Measurements from ENCODE around the gene PRM1.

The PRM1 gene

DNA sequence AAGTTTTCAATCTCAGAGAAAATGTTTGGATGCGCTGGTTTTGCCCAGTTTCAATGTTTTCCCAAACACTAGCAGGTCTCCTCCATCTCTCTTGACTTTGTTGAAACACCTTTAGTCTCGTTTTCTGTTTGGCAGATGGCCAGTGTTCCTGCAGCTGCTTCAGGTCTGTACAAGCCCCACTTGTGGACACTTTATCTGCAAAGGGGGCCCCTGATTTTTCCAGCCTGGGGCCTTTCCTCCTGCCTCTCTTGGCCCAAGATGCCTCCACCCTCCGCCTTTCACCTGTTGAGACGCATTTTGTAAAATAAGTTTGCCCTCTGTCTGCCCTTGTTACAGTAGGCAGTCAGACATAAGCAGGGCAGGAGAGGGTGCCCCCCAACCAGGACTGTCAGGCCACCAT is 21.8 kb upstream of the PRM1 start:
- no peak overlapping the region for H3K4me3 ChIP-seq (ENCODE audit: low read depth, low read length)
- WGBS (ENCODE audit: extremely low coverage, insufficient coverage, insufficient read length), result no CpG with 5 or more reads among the region's 4 CpGs
- H3K4me1 ChIP-seq (ENCODE audit: control insufficient read depth in 1 of 2, insufficient read depth in 2 of 2, low read length in 2 of 2), result peaks cover 8 to 9% of the 10 kb centered on the region in 2 experiments
- no peak overlapping the region for H2BK12ac ChIP-seq (ENCODE audit: low read length)
- H3K9me3 ChIP-seq (ENCODE audit: insufficient read depth, low read depth, low read length), result no peaks in the 10 kb centered on the region
- no peak for DNase-seq
- H4K91ac ChIP-seq (ENCODE audit: low read depth, low read length), result no peak overlapping the region
- no peak overlapping the region for H3K23ac ChIP-seq (ENCODE audit: low read length)
- no peak overlapping the region for H3K18ac ChIP-seq (ENCODE audit: low read length)
- H2AK5ac ChIP-seq (ENCODE audit: low read length), result no peak overlapping the region
- H3K36me3 ChIP-seq (ENCODE audit: control insufficient read depth in 1 of 2, insufficient read depth in 2 of 2, low read length in 2 of 2), result no peaks in the 10 kb centered on the region
- H3K14ac ChIP-seq (ENCODE audit: low read length), result no peak overlapping the region
- H2AFZ ChIP-seq (ENCODE audit: insufficient read depth, low read length, poor library complexity), result no peak overlapping the region
- no peaks in the 10 kb centered on the region for H3K27me3 ChIP-seq (ENCODE audit: insufficient read depth, low read length)
- no peak overlapping the region for H3K4ac ChIP-seq (ENCODE audit: low read depth, low read length)
- peaks cover 4% of the 10 kb centered on the region for H3K79me1 ChIP-seq (ENCODE audit: low read length)
- H2BK5ac ChIP-seq (ENCODE audit: low read depth, low read length, poor library complexity), result no peak overlapping the region
- H4K12ac ChIP-seq (ENCODE audit: low read depth, low read length), result no peak overlapping the region
- H3K4me2 ChIP-seq (ENCODE audit: low read length), result peak overlapping the region; percentile 7
- H3K79me2 ChIP-seq (ENCODE audit: control insufficient read depth, insufficient read depth, low read length, poor library complexity), result no peaks in the 10 kb centered on the region
- H4K8ac ChIP-seq (ENCODE audit: low read depth, low read length), result no peak overlapping the region
- no peak overlapping the region for H3K27ac ChIP-seq (ENCODE audit: low read depth, low read length)
- no peak overlapping the region for H3K9ac ChIP-seq (ENCODE audit: low read length)
- no peak overlapping the region for H2BK120ac ChIP-seq (ENCODE audit: insufficient read depth, low read length, poor library complexity)

DNA sequence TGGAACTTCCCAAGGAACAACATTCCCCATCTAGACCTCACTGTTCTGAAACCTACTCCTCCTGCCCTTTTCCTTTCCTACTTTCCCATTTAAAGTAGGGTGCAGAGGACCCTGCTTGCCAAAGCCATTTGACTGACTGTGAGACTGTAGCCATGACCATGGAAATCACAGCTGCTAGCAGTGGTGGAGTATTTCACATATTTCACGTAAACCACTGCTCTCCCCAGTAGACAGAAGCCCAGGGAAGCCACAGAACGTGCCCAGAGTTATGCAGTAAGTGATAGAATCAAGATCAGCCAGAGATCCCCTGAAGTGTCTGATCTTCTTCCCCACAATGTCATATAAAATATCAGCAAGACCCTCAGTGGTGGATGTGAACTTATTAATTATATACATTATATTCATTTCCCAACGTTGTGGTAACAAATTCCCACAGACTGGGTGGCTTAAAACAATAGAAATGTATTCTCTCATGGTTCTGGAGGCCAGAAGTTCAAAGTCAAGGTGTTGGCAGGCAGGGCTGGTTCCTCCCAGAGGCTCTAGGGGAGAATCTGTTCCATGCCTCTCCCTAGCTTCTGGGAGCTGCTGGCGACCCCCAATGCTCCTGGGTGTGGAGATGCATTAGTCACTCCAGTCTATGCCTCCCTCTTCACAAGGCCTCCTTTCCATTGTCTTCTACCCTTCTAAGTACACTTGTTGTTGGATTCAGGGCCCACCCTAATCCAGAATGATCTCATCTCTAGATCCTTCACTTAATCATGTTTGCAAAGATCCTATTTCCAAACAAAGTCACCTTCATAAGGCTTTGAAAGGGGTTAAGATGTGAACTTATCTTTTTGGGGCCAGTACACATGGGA is 20.7 kb upstream of the PRM1 start:
- H3K79me2 ChIP-seq (ENCODE audit: control insufficient read depth, insufficient read depth, low read length, poor library complexity), result no peaks in the 10 kb centered on the region
- H3K9me3 ChIP-seq (ENCODE audit: insufficient read depth, low read depth, low read length), result no peaks in the 10 kb centered on the region
- H3K4ac ChIP-seq (ENCODE audit: low read depth, low read length), result no peak overlapping the region
- no peaks in the 10 kb centered on the region for H3K36me3 ChIP-seq (ENCODE audit: control insufficient read depth in 1 of 2, insufficient read depth in 2 of 2, low read length in 2 of 2)
- no peak overlapping the region for H3K4me2 ChIP-seq (ENCODE audit: low read length)
- peak overlapping the region; percentile 39 for H4K91ac ChIP-seq (ENCODE audit: low read depth, low read length)
- no peak overlapping the region for H3K23ac ChIP-seq (ENCODE audit: low read length)
- H4K8ac ChIP-seq (ENCODE audit: low read depth, low read length), result no peak overlapping the region
- peaks cover 9 to 17% of the 10 kb centered on the region in 2 experiments for H3K4me1 ChIP-seq (ENCODE audit: control insufficient read depth in 1 of 2, insufficient read depth in 2 of 2, low read length in 2 of 2)
- H2BK12ac ChIP-seq (ENCODE audit: low read length), result peak overlapping the region; percentile 65
- no CpG with 5 or more reads among the region's 4 CpGs for WGBS (ENCODE audit: extremely low coverage, insufficient coverage, insufficient read length)
- peak overlapping the region; percentile 45 for H2BK120ac ChIP-seq (ENCODE audit: insufficient read depth, low read length, poor library complexity)
- peaks cover 4% of the 10 kb centered on the region for H3K79me1 ChIP-seq (ENCODE audit: low read length)
- H2AFZ ChIP-seq (ENCODE audit: insufficient read depth, low read length, poor library complexity), result no peak overlapping the region
- no peak for DNase-seq
- no peak overlapping the region for H2BK5ac ChIP-seq (ENCODE audit: low read depth, low read length, poor library complexity)
- no peak overlapping the region for H3K4me3 ChIP-seq (ENCODE audit: low read depth, low read length)
- no peak overlapping the region for H4K12ac ChIP-seq (ENCODE audit: low read depth, low read length)
- no peak overlapping the region for H3K9ac ChIP-seq (ENCODE audit: low read length)
- no peak overlapping the region for H3K14ac ChIP-seq (ENCODE audit: low read length)
- H2AK5ac ChIP-seq (ENCODE audit: low read length), result peak overlapping the region; percentile 36
- no peaks in the 10 kb centered on the region for H3K27me3 ChIP-seq (ENCODE audit: insufficient read depth, low read length)
- no peak overlapping the region for H3K27ac ChIP-seq (ENCODE audit: low read depth, low read length)
- H3K18ac ChIP-seq (ENCODE audit: low read length), result no peak overlapping the region

DNA sequence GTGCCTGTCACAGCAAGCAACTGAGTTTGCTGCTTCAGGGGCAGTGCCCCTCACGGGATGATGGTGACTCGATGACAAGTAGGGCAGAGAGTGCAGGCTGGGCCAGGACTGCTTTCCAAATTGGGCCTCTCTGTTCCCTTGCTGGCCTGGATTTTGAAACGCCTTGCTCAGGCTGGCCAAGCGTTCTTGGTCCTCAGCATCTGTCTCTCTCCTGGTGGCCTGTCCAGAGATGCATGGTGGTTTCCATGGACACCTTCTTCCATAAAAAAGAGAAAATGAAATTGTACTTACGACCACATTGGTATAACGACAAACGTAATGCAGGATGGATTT is 19.4 kb upstream of the PRM1 start:
- Histone ChIP-seq H3K36me3 (ENCODE audit: control insufficient read depth in 1 of 2, insufficient read depth in 2 of 2, low read length in 2 of 2) (no peaks in the 10 kb centered on the region), H3K27ac (ENCODE audit: low read depth, low read length) (no peak overlapping the region), H4K91ac (ENCODE audit: low read depth, low read length) (no peak overlapping the region), H2BK5ac (ENCODE audit: low read depth, low read length, poor library complexity) (no peak overlapping the region), H2BK120ac (ENCODE audit: insufficient read depth, low read length, poor library complexity) (no peak overlapping the region), H4K8ac (ENCODE audit: low read depth, low read length) (no peak overlapping the region), H4K12ac (ENCODE audit: low read depth, low read length) (no peak overlapping the region), H3K14ac (ENCODE audit: low read length) (no peak overlapping the region), H3K4me3 (ENCODE audit: low read depth, low read length) (no peak overlapping the region), H3K18ac (ENCODE audit: low read length) (no peak overlapping the region), H2AFZ (ENCODE audit: insufficient read depth, low read length, poor library complexity) (no peak overlapping the region), H3K79me2 (ENCODE audit: control insufficient read depth, insufficient read depth, low read length, poor library complexity) (no peaks in the 10 kb centered on the region), H2AK5ac (ENCODE audit: low read length) (no peak overlapping the region), H3K9ac (ENCODE audit: low read length) (no peak overlapping the region), H3K4me2 (ENCODE audit: low read length) (no peak overlapping the region), H3K4ac (ENCODE audit: low read depth, low read length) (no peak overlapping the region), H3K79me1 (ENCODE audit: low read length) (peaks cover 6% of the 10 kb centered on the region), H3K9me3 (ENCODE audit: insufficient read depth, low read depth, low read length) (no peaks in the 10 kb centered on the region), H3K27me3 (ENCODE audit: insufficient read depth, low read length) (no peaks in the 10 kb centered on the region), H3K4me1 (ENCODE audit: control insufficient read depth in 1 of 2, insufficient read depth in 2 of 2, low read length in 2 of 2) (peaks cover 9 to 25% of the 10 kb centered on the region in 2 experiments), H3K23ac (ENCODE audit: low read length) (no peak overlapping the region), H2BK12ac (ENCODE audit: low read length) (peak overlapping the region; percentile 8)
- no peak for DNase-seq
- WGBS (ENCODE audit: extremely low coverage, insufficient coverage, insufficient read length), result no CpG with 5 or more reads among the region's 7 CpGs

- H2AFZ ChIP-seq (ENCODE audit: insufficient read depth, low read length, poor library complexity), result no peak overlapping the region
- H4K12ac ChIP-seq (ENCODE audit: low read depth, low read length), result no peak overlapping the region
- no peak overlapping the region for H4K91ac ChIP-seq (ENCODE audit: low read depth, low read length)
- no peak overlapping the region for H3K27ac ChIP-seq (ENCODE audit: low read depth, low read length)
- no peak overlapping the region for H2BK120ac ChIP-seq (ENCODE audit: insufficient read depth, low read length, poor library complexity)
- H3K79me2 ChIP-seq (ENCODE audit: control insufficient read depth, insufficient read depth, low read length, poor library complexity), result no peaks in the 10 kb centered on the region
- H3K18ac ChIP-seq (ENCODE audit: low read length), result no peak overlapping the region
- H3K4me2 ChIP-seq (ENCODE audit: low read length), result no peak overlapping the region
- peaks cover 9 to 25% of the 10 kb centered on the region in 2 experiments for H3K4me1 ChIP-seq (ENCODE audit: control insufficient read depth in 1 of 2, insufficient read depth in 2 of 2, low read length in 2 of 2)
- H3K14ac ChIP-seq (ENCODE audit: low read length), result no peak overlapping the region
- no peak overlapping the region for H3K23ac ChIP-seq (ENCODE audit: low read length)
- no peak overlapping the region for H4K8ac ChIP-seq (ENCODE audit: low read depth, low read length)
- no peaks in the 10 kb centered on the region for H3K36me3 ChIP-seq (ENCODE audit: control insufficient read depth in 1 of 2, insufficient read depth in 2 of 2, low read length in 2 of 2)
- no CpG with 5 or more reads among the region's 6 CpGs for WGBS (ENCODE audit: extremely low coverage, insufficient coverage, insufficient read length)
- no peak overlapping the region for H3K4me3 ChIP-seq (ENCODE audit: low read depth, low read length)
- H2BK5ac ChIP-seq (ENCODE audit: low read depth, low read length, poor library complexity), result no peak overlapping the region
- no peak overlapping the region for H3K4ac ChIP-seq (ENCODE audit: low read depth, low read length)
- H2BK12ac ChIP-seq (ENCODE audit: low read length), result no peak overlapping the region
- H3K27me3 ChIP-seq (ENCODE audit: insufficient read depth, low read length), result no peaks in the 10 kb centered on the region
- no peak for DNase-seq
- H2AK5ac ChIP-seq (ENCODE audit: low read length), result no peak overlapping the region
- H3K9me3 ChIP-seq (ENCODE audit: insufficient read depth, low read depth, low read length), result no peaks in the 10 kb centered on the region
- H3K9ac ChIP-seq (ENCODE audit: low read length), result no peak overlapping the region
- H3K79me1 ChIP-seq (ENCODE audit: low read length), result peaks cover 6% of the 10 kb centered on the region
These were observed 18.9 kb upstream of the PRM1 start for GRCh38 chr16:11299865-11300559.

Data from trophoblast cell (in vitro differentiated cells and primary cell).